ENCODE results near the gene SLC10A3.

- no peak for TF ChIP-seq CTCF (IDR thresholded peaks at IDR 0.05)
- no peak for TF ChIP-seq POLR2A (IDR thresholded peaks at IDR 0.05)
Observed at GRCh38 chrX:154441984-154442707, 48.3 kb downstream of the SLC10A3 start.
